T-helper 9 cell (primary cell): Measurements from ENCODE around the gene SYCP2L.
"Not testable (repeated sequence)": the region's sequence is repeated elsewhere in the genome, so short reads cannot be mapped to it uniquely, and the experiment has no call there.

Experiments
- DNase-seq: peaks from one replicate; pipeline ENCODE4 v3.0.0-alpha.2; 2020

Gene SYCP2L

GRCh38 chr6:10882253-10882630, 4.6 kb upstream of the SYCP2L start:
- DNase-seq: not testable (repeated sequence)

DNA sequence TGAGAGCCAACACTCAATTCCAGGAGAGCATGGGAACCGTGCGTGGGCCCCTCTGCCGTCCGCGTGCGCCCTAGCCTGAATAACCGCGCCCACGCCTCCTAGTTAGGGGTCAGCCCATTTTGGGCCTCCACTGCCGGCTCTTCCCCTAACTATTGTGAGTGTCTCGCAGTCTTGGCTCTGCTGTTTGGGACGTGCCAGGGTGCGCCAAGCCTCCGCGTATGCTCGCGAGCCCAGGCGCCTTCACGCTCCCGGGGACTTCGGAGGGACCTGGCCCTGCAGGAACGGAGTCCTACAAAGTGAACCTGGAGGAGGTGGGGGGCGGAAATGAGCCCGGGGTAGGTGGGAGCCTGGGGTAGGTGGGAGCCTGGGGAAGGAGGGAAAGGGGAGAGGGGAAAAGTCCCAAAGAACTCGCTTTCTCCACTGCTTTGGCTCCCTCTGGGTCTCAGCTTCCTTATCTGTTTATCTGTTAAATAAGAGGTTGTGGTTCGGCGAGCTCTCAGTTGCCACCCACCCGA, 4.1 kb upstream of the SYCP2L start:
- DNase-seq: no peak

DNA sequence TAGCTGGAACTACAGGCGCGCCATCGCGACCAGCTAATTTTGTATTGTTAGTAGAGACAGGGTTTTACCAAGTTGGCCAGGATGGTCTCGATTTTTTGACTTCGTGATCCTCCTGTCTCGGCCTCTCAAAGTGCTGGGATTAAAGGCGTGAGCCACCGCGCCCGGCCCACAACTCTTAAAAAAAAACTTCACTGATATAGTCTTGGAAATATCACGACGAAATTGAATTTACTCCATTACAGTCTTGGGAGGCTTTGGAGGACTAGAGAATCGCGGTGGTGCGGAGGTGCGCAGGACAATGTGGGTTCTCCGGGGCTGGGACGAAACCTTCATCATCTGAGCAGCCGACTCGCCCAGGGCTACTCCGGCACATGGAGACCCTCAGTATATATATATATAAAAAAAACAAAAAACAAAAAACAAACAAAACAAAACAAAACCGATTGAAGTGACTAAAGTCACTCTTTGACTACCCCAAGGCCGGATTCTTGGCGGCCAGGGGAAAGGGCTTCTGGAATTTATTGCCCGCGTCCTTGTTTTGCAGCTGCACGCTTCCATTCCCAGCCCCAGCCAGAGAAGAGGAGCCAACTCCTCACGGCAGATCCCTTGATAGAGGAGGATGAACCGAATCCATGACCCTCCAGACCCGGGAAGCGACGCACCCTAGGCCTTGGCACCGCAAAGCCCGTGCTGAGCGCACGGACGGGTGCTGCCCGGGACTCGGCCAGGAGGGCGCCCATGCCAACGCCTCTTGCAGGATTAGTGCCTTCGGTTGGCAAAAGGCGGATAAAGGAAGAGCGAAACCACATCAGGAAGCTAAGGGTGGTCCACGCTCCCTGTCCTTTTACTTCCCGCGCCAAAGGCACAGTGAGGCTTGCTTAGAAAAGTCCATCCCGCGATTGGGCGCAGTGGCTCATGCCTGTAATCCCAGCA, 3.3 kb upstream of the SYCP2L start:
- no peak for DNase-seq

DNA sequence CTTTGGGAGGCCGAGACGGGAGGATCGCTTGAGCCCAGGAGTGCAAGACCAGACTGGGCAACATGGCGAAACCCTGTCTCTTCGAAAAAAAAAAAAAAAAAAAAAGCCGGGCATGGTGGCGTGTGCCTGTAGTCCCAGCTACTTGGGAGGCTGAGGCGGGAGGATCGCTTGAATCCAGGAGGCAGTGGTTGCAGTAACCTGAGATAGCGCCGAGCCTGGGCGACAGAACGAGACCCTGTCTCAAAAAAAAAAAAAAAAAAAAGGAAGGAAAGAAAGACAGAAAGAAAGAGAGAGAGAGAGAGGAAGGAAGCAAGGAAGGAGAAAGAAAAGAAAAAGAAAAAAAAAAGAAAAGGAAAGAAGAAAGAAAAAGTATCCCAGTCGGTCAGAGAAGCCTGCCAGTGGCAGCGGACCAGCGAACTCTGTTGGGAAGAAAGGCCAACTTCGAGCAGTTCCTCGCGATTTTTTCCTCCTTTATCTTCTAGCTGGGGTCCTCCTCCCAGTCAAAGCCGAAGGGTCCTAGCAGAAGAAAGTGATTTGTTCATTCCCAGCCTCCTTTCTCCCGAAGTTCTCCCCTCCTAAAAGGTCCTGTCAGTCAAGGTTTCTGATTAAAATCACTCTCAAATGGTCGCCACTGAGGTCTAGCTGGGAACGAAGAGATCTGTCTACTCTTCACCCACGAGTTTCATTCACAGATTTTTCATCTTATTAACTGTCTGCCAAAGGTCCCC, 2.4 kb upstream of the SYCP2L start:
- no peak for DNase-seq

GRCh38 chr6:10886365-10886690, 524 bp upstream of the SYCP2L start:
- not testable (repeated sequence) for DNase-seq

GRCh38 chr6:10890151-10890550, 3.3 kb downstream of the SYCP2L start:
- DNase-seq: no peak

GRCh38 chr6:10891960-10892359, 5.1 kb downstream of the SYCP2L start:
- DNase-seq: no peak

DNA sequence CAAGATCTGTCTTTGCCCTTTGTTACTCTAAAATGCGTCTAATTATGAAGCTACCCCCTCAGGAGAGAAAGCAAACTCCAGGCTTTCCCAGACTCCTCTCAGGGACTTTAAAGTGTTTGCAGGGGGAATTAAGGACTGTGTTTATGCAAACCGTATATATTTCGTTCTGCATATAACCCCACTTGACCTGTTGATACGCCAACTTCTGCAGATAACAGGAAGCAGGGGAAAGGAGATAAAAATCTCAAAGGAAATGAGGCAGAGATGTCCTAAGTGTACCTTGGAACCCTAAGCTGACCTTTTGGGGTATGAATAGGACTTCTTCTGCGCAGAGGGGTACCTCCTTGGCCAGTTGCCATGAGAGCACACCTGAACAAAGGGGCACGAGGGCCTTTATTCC, 8.1 kb downstream of the SYCP2L start:
- no peak for DNase-seq

DNA sequence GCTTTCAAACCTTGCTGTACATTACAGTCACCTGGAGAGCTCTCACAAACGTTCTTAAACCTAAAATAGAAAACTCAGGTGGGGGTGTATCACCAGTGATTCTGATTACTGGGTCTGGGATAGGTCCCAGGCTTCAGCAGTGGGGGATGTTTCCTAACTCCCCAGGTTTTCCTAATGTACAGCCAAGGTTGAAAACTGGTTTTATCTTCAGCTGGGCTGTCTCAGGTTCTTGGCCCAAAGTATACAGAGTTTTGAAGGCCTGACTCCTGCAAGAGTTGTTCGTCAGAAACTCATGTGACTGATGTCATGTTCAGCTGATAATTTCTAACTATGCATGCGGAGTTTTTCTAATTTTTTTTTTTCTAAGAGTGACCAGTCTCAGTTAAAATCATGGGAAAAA, 9.8 kb downstream of the SYCP2L start:
- no peak for DNase-seq

- no peak for DNase-seq
Measured at GRCh38 chr6:10901770-10902169, 14.9 kb downstream of the SYCP2L start.

DNA sequence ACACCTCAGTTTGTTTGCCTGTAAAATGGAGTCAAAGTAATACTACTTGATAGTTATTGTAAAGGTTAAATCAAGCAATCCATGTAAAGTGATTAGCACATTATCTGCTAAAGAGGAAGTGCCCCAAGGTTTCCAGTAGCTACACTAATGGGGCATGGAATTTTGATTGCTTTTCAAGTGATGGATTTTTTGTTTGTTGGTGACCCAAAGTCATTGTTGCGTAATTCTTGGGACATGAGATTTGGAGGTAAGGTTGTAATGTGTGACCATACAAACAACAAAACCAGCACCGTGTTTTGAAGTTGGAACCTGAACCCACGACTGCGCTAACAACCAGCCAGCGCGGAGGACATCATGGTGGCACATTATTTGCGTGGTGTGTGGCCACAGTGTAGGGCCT, 17.2 kb downstream of the SYCP2L start:
- no peak for DNase-seq

GRCh38 chr6:10908228-10908627, 21.4 kb downstream of the SYCP2L start:
- no peak for DNase-seq

DNA sequence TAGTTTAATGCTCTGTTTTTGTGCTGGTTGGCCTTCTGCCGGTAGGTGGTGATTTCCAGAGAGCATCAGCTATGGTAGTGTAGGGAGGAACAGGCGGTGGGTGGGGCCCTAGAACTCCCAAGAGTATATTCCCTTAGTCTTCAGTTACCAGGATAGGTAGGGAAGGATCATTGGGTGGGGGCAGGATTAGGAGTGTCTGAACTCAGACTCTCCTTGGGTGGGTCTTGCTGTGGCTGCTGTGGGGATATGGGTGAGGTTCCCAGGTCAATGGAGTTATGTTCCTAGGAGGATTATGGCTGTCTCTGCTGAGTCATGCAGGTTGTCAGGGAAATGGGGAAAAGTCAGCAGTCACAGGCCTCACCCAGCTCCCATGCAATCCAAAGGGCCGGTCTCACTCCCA, 32.7 kb downstream of the SYCP2L start:
- DNase-seq: not testable (repeated sequence)

- no peak for DNase-seq
Measured at GRCh38 chr6:10933126-10933525, 46.3 kb downstream of the SYCP2L start.

DNA sequence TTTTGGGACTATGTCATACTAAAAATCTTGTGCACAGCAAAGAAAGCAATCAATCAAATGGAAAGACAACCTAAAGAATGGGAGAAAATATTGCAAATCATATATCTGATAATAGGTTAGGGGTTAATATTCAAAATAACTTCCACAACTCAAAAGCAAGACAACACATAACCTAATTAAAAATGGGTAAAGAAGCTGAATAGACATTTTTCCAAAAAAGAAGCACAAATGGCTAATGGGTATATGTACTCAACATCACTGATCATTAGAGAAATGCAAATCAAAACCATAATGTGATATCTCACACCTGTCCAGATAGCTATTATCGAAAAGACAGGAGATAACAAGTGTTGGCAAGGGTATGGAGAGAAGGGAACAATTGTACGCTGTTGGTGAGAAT, 53.0 kb downstream of the SYCP2L start:
- no peak for DNase-seq

DNA sequence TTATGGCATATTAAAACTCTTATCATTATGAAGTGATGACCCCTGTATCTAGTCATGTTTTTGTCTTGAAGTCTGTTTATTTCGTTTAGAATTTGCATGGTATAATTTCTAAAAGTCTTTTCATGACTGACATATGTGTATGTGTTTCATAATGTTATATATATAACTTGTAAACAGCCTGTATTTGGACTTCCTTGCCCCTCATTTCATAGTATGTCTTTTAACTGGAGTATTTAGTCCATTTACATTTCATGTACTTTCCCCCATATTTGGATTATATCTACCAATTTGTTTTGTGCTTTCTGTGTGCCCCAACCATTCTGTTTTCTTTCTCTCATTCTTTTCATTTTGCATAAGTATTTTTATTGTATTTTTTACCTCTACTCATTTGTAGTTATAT, 59.0 kb downstream of the SYCP2L start:
- no peak for DNase-seq

DNA sequence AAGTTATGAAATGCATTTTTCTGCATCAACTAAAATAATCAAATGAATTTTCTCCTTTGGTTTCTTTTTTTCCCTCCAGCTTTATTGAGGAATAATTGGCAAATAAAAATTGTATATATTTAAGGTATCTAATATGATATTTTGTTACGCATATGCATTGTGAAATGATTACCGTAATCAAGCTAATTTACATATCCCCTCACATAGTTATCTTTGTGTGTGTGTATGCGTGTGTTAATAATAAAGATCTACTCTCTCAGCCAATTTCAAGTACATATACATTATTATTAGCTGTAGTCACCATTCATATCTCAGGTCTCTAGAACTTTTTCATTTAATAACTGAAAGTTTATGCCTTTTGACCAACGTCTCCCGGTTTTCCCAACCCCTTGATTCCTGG, 61.1 kb downstream of the SYCP2L start:
- no peak for DNase-seq

- no peak for DNase-seq
Measured at GRCh38 chr6:10949579-10950490, 63.0 kb downstream of the SYCP2L start.

DNA sequence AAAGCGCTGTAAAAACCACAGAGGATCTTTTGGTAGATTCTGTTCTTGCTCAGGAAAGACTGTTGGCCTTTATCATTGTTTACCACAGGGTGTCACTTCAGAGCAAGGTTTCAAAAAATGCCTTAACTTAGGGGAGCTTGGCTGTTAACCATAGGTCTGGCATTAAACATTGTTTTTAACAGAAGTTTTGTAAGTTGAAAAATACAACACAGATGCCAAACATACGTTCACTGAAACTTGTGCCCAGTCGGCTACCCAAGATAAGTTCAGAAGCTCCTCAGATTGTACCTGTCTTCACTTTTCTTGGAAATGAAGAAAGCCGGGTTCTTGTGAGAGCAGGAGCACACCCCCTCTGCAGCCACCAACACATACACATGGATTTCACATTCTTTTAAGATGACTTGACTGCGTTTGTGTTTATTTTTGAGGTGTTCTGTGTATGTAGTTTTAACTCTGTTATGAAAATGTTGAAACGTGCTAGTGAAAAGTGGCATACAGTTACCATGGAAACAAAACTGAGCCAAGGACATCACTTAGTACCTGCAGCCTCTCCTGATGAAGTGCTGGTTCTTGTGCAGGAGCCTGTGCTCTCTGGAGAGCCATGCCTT, 64.9 kb downstream of the SYCP2L start:
- DNase-seq: no peak

GRCh38 chr6:10954590-10955010, 67.7 kb downstream of the SYCP2L start:
- DNase-seq: peak; percentile 48

DNA sequence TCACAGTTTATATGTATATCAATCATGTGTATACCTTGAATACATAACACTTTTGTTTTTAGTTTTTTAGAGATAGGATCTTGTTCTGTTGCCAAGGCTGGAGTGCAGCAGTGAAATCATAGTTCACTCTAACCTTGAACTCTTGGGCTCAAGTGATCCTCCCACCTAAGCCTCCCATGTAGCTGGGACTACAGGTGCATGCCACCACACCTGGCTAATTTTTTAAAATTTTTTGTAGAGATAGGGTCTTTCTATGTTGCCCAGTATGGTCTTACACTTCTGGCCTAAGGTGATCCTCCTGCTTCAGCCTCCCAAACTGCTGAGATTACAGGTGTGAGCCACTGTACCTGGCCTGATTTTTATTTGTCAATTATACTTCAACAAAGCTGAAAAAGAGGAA, 69.9 kb downstream of the SYCP2L start:
- DNase-seq: no peak

- no peak for DNase-seq
Measured at GRCh38 chr6:10957414-10957886, 70.6 kb downstream of the SYCP2L start.
